ENCODE results near the gene MBNL2.

- no peak for TF ChIP-seq CTCF (conservative IDR thresholded peaks at IDR 0.05; ENCODE audit: low read depth, low read length)
- no peak for TF ChIP-seq EZH2 (IDR thresholded peaks at IDR 0.05; ENCODE audit: low read length, unreplicated experiment)
- no peak for TF ChIP-seq EZH2phosphoT487 (IDR thresholded peaks at IDR 0.05; ENCODE audit: borderline replicate concordance, low read length)
Measured at GRCh38 chr13:97223711-97224541, 1.8 kb downstream of the MBNL2 start.

All from PC-3 (cell line).